ENCODE data around the gene SFMBT1.

DNA sequence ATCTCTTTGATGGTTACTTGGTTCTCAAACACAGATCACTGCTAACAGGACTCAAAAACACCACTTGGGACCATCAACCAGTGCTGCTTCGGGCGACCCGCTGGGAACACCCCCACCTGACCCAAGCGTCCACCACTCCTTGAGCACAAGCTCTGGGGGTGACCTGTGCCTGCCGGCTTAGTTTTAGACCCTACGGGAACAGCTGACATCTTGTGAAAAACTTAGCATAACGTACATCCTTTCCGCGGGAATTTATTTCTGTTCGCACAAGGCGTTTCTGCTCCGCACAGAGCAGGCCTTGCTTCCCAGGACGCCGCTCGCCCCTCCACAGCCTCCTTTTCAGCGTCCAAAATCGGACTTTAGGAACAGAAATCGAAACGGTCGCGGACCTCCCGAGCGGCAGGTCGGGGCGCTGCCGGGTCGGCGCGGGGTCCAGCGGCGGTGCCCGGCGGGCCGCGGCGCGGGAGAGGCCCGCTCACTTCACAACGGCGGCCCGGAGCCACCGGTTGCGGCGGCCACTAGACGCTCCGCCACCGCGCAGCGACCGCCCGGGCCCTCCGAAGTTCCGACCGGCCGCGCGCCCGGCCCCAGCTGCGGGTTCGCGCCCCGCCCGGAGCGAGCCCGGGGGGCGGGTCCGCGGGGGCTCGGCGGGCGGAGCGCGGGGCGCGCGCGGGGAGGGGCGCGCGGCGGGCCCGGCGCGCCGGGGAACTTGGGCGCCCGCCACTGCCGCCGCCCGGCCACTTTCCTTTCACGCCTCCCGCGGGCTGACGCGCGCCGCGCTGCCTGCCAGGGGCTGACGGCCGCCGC lies 959 bp downstream of the SFMBT1 start:
- TF ChIP-seq POLR2AphosphoS5 (IDR thresholded peaks at IDR 0.05; ENCODE audit: borderline replicate concordance, low read depth, low read length) (no peak), EZH2 (IDR thresholded peaks at IDR 0.05) (no peak), FOXP2 (optimal IDR thresholded peaks at IDR 0.05; ENCODE audit: control extremely low read depth, extremely low read length, insufficient read depth) (no peak)
